Breast epithelium (tissue), 4 donors: ENCODE data around the gene PCBP4. TPM values are rescaled to one million over a fixed set of nuclear protein-coding genes. Genes with fewer than 3 reads are reported as not detected.

ENCODE experiments used
- DNase-seq, 2 donors: peaks; one replicate each; pipeline ENCODE4 v3.0.0-alpha.2; 2019; ENCODE audit warnings: low spot score in 2 of 2
- H3K27ac ChIP-seq, 2 donors: fragments of 200-600 bp; sonication (generic) in 1 of 2; one replicate each; pipeline ENCODE4 v1.5.1; 2016 to 2019; ENCODE audit warnings: mild to moderate bottlenecking in 1 of 2
- H3K27me3 ChIP-seq, 2 donors: fragments of 200-600 bp; sonication (generic) in 1 of 2; one replicate each; pipeline versions ENCODE4 v1.5.1 to v1.6.0; 2017 to 2019; ENCODE audit warnings: control low read depth in 1 of 2, mild to moderate bottlenecking in 1 of 2
- H3K36me3 ChIP-seq: fragments of 200-600 bp; one replicate; pipeline ENCODE4 v1.5.1; 2019
- H3K4me1 ChIP-seq, 2 donors: fragments of 200-600 bp; sonication (generic); one replicate each; pipeline ENCODE4 v1.5.1; 2016 to 2019; ENCODE audit warnings: control low read depth in 1 of 2
- H3K4me3 ChIP-seq, 3 donors: fragments of 200-600 bp; sonication (generic); 1 replicate in 2 of 3; 2 replicates in 1 of 3; pipeline ENCODE4 v1.5.1; 2016 to 2019; ENCODE audit warnings: mild to moderate bottlenecking in 3 of 3, moderate library complexity in 2 of 3
- H3K9me3 ChIP-seq, 2 donors: fragments of 200-600 bp; sonication (generic) in 1 of 2; one replicate each; pipeline ENCODE4 v1.5.1; 2016 to 2019; ENCODE audit warnings: control low read depth in 1 of 2
- POLR2A ChIP-seq: fragments of 450-650 bp; IDR thresholded peaks from one replicate; pipeline ENCODE4 v1.6.1; 2016; ENCODE audit warnings: antibody characterized with exemption, mild to moderate bottlenecking, moderate library complexity
- POLR2AphosphoS5 ChIP-seq, 3 donors: sonication (generic); formaldehyde crosslinking; IDR thresholded peaks; one replicate each; pipeline ENCODE4 v1.6.1; 2017; ENCODE audit warnings: antibody characterized with exemption in 3 of 3
- intact Hi-C: fragments of 100-400 bp; cut with DNase I; formaldehyde crosslinking; loops from one replicate; pipeline ENCODE4 v1.15.1; 2023; ENCODE audit warnings: low total_unique reads
- total RNA-seq, 3 donors: library from RNA; depleted of rRNA; stranded (reverse); fragments of >200 nt; gene quantifications; one replicate each; pipeline ENCODE4 v1.1.0, GENCODE V29; 2016
- TF ChIP-seq, protein P1 (sequence below), 3 donors: fragments of 450-650 bp; IDR thresholded peaks; one replicate each; pipeline ENCODE4 v1.5.1; 2016 to 2017; ENCODE audit warnings: antibody characterized with exemption in 3 of 3, mild to moderate bottlenecking in 3 of 3, moderate library complexity in 3 of 3

PCBP4 gene
- total RNA-seq, 3 donors from 2014 or later, result 36.2 to 51.8 (median 51.2) TPM

DNA sequence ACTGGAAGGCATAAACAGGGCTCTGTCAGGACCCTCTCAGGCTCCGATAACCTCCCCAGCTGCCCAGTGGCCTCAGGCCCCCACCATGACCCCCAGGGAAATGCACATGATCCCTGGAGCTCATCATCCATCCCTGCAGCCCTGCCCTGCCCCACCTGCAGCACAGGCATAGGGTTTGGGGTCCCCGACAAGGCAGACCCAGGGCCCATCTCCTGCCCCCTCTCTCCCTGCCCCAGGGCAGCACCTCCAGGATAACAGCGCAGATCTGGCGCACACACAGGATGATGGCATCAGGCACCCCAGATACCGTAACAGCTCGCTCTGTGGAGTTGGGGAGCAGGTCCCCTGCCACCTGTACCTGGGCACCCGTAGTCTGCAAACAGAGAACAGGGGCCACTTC is 7.6 kb downstream of the PCBP4 start:
- Histone ChIP-seq H3K27ac (no peak overlapping the region), H3K27me3 (no peaks in the 10 kb centered on the region), H3K9me3 (no peaks in the 10 kb centered on the region), H3K4me1 (peaks cover 0 to 5% of the 10 kb centered on the region in 2 donors), H3K36me3 (no peaks in the 10 kb centered on the region), H3K4me3 (no peak overlapping the region)
- TF ChIP-seq, protein P1, sequence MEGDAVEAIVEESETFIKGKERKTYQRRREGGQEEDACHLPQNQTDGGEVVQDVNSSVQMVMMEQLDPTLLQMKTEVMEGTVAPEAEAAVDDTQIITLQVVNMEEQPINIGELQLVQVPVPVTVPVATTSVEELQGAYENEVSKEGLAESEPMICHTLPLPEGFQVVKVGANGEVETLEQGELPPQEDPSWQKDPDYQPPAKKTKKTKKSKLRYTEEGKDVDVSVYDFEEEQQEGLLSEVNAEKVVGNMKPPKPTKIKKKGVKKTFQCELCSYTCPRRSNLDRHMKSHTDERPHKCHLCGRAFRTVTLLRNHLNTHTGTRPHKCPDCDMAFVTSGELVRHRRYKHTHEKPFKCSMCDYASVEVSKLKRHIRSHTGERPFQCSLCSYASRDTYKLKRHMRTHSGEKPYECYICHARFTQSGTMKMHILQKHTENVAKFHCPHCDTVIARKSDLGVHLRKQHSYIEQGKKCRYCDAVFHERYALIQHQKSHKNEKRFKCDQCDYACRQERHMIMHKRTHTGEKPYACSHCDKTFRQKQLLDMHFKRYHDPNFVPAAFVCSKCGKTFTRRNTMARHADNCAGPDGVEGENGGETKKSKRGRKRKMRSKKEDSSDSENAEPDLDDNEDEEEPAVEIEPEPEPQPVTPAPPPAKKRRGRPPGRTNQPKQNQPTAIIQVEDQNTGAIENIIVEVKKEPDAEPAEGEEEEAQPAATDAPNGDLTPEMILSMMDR (IDR thresholded peaks at IDR 0.05), result no peak
- no peak for TF ChIP-seq POLR2AphosphoS5 (IDR thresholded peaks at IDR 0.05)
- no peak for TF ChIP-seq POLR2A
- intact Hi-C loops, result loop anchor here (5.0 kb wide), 1 partner anchor 263 kb away; no protein-coding TSS in a partner anchor
- no peak for DNase-seq

DNA sequence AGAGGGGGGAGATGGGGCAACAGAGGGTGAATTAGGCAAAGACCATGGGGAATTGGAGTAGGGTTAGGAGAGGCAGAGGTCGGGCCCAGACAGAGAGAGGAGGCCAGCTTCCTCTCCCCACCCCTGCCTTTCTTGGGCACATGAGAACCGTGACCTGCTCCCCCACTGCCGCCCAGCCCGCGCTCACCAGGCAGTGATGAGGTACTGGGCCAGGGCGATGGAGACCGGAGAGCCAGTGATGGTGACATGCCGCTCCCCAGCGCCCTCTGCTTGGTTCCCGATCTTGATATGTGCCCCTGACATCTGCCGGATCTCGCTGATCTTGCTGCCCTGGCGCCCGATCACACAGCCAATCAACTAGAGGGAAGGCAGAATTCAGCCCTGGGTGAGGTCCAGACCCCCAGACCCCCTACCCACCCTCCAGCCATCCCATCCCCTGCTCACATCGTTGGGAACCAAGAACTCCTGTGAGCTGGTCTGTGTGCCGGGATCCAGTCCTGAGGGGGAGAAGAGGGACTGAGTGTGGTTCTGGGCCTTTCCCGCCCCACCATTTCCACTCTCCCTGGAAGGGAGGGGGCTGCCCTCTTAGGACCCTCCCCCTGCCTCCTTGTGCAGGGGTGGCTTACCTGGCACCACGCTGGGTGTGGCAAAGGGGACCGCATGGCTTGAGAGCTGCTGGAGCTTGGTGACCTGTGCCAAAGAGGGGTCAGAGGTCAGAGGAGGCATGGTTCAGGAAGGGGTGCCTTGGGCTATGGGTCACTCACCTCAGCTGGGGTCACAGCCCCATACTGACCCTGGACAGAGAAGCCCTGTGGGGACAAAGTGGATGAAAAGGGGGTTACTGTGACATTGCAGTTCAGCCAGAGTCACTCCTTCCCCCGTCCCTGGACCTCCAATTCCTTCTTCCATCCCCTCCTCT is 8.4 kb downstream of the PCBP4 start:
- intact Hi-C loops, result no loop called here
- no peaks in the 10 kb centered on the region for H3K9me3 ChIP-seq
- peaks cover 0 to 5% of the 10 kb centered on the region in 2 donors for H3K4me1 ChIP-seq
- no peaks in the 10 kb centered on the region for H3K36me3 ChIP-seq
- H3K4me3 ChIP-seq, result no peak overlapping the region
- no peak for DNase-seq
- no peak for TF ChIP-seq POLR2A
- TF ChIP-seq, protein P1 (IDR thresholded peaks at IDR 0.05), result no peak
- TF ChIP-seq POLR2AphosphoS5 (IDR thresholded peaks at IDR 0.05), result no peak
- no peak overlapping the region for H3K27ac ChIP-seq
- no peaks in the 10 kb centered on the region for H3K27me3 ChIP-seq

DNA sequence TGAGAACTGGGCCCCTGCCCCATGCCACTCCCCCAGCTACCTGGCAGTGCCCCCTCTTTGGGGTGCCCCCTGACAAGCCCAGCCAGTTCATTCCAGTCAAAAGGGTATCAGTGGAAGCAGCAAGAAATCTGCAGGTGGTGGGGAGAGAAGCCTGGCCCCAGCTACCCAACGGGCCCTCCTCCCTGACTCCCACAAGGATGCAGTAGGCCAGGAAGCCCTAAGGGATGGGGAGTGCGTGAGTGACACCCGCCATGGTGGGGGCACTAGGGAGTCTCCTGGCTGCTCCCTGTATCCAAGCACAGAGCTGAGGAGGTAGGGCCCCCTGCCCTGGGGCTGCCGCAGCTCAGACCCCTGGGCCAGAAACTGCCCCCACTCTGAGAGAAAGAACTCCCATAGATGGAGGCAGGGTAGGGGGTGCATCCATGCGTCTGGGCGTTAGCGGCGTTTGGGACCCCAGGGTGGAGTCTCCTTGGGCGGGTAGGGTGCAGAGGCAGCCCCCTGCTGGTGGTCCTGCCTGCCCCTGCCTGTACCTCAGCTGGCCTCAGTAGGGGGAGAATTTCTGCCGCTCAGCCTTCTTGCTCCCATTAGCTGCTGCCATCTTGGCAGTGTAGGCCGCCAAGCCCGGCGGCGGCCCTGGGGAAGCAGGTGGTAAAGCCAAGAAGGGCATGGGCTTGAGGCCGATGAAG is 9.6 kb downstream of the PCBP4 start:
- peaks cover 0 to 5% of the 10 kb centered on the region in 2 donors for H3K4me1 ChIP-seq
- no peaks in the 10 kb centered on the region for H3K36me3 ChIP-seq
- TF ChIP-seq POLR2AphosphoS5 (IDR thresholded peaks at IDR 0.05) (no peak), POLR2A (no peak)
- TF ChIP-seq, protein P1 (IDR thresholded peaks at IDR 0.05), result no peak
- H3K4me3 ChIP-seq, result no peak overlapping the region
- H3K9me3 ChIP-seq, result no peaks in the 10 kb centered on the region
- intact Hi-C loops, result loop anchor here (1.0 kb wide), 1 partner anchor 44 kb away; no protein-coding TSS in a partner anchor
- no peaks in the 10 kb centered on the region for H3K27me3 ChIP-seq
- DNase-seq, result no peak
- H3K27ac ChIP-seq, result no peak overlapping the region

DNA sequence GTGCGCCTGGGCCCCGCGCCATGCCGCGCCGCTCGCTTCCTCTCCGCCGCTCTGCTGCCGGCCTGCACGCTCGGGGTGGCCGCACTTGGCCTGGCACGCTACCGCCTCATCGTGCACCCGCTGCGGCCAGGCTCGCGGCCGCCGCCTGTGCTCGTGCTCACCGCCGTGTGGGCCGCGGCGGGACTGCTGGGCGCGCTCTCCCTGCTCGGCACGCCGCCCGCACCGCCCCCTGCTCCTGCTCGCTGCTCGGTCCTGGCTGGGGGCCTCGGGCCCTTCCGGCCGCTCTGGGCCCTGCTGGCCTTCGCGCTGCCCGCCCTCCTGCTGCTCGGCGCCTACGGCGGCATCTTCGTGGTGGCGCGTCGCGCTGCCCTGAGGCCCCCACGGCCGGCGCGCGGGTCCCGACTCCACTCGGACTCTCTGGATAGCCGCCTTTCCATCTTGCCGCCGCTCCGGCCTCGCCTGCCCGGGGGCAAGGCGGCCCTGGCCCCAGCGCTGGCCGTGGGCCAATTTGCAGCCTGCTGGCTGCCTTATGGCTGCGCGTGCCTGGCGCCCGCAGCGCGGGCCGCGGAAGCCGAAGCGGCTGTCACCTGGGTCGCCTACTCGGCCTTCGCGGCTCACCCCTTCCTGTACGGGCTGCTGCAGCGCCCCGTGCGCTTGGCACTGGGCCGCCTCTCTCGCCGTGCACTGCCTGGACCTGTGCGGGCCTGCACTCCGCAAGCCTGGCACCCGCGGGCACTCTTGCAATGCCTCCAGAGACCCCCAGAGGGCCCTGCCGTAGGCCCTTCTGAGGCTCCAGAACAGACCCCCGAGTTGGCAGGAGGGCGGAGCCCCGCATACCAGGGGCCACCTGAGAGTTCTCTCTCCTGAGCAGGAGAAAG is 11.1 kb downstream of the PCBP4 start:
- Histone ChIP-seq H3K27me3 (no peaks in the 10 kb centered on the region), H3K27ac (peak overlapping the region; percentile 64 to 77), H3K9me3 (no peaks in the 10 kb centered on the region), H3K36me3 (no peaks in the 10 kb centered on the region), H3K4me1 (peaks cover 0 to 5% of the 10 kb centered on the region in 2 donors), H3K4me3 (peak overlapping the region; percentile 35 to 79 (median 57))
- peak in 1 of 3 donors; percentile 12 for TF ChIP-seq POLR2AphosphoS5 (IDR thresholded peaks at IDR 0.05)
- TF ChIP-seq POLR2A, result no peak
- TF ChIP-seq, protein P1 (IDR thresholded peaks at IDR 0.05), result peak in 2 of 3 donors; percentile 26 to 54
- intact Hi-C loops, result no loop called here
- no peak for DNase-seq
